ENCODE measurements around the gene ASTN2.

The ASTN2 gene

DNA sequence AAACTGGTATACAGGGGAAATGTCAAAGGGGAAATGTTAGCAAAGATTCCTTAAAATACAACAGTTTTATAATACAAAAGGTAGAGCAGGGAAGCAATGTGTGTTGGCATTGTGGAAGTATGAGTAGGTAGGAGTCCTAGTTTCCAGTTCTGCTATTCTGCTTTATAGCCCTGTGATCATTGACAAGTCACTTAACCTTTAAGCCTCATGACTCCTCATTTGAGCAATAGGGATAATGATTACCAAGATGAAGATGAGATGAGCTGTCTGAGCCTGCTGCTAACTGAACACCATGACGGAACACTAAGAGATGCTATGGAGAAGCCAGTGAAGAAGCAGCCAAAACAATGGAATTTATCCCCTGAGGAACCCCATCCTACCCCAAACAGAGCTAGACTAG, 1009.5 kb downstream of the ASTN2 start:
- DNase-seq (ENCODE audit: low read depth in 1 of 2, low spot score in 1 of 2), result no peak

DNA sequence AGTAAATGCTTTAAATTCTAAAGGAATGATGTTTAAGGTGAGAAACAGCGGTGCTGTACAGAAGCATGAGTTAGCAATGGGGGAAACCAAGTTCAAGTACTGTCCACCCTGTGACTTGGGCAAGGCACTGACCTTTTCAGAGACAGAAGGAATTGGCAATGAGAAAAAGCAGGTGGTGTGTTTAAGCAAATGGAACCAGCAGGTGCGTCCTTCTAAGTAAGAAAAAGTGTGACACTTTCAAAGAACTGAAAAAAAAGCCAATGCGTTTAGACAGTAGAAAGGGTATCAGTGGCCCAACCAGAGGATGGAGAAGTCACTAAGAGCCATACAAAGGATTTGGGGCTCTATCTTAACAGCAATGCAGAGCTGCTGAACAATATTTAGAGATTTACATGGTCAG, 1010.6 kb downstream of the ASTN2 start:
- DNase-seq (ENCODE audit: low read depth in 1 of 2, low spot score in 1 of 2), result no peak

DNA sequence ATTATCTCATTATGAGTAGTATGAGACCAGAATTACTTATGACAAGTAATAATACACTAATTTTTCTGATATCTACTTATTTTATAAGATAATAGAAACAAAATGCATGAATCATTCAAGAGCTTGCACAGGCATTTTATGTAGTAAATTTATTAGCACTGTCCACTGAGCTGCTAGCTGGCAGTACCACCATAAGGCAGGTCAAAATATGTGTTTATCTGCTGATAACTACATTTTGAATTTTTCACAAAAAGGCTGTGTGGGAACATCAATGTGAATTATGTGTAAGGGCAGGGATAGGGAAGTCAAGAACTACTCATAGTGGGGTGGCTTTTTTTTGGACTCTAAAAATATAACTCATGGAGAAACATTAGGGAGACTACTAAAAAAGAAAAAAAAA, 1011.7 kb downstream of the ASTN2 start:
- no peak for DNase-seq (ENCODE audit: low read depth in 1 of 2, low spot score in 1 of 2)

DNA sequence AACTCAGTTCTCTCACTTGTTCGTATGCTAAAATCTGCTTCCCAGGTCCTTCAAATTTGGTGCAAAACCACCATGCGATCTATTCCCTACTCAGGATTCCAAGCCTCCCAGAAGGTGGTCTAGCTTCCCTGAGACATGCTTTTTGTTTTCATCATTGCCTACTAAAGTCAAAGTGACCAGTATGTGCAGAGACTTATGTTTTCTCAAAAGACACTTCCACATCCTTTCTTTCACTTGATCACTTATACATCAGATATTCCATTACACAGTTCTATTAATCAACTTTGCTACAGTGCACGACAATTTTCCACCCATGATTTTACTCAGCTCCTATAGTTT, 1019.2 kb downstream of the ASTN2 start:
- DNase-seq (ENCODE audit: low read depth in 1 of 2, low spot score in 1 of 2), result no peak

DNA sequence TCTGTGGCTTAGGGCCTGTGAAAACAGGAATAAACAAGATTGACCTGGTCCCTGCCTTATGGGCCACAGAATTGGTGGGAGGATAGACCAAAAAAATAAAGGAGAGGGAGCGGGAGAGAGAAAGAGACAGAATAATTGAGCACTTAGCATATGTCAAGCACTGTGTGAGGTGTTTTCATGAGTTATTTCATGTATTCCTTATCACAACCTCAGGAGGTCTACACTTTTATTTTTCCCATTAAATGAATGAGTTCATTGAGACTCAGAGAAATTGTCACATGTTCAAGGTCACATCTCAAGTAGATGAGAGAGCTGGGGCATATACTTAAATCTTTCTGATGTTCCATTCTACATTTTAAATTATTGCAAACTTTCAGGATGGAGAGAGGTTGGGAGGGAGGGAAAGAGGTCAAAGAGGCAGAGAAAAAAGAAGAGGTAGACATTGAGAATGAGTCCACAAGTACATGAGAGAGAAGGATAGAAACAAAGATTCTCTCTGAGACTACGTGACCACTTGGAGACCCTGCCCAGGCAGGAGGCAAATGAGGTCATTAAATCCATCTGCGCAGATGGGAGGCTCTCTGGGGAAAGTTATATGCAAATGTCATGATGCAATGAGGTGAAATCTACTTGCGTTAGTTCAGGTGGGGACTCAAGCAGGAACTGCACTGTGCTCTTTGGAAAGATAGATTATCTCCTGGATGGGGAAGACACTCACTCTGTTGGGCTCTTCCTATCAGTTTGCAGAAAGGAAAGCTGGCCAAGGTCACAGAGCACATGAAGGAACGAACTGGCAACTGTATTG, 1019.8 kb downstream of the ASTN2 start:
- no peak for DNase-seq (ENCODE audit: low read depth in 1 of 2, low spot score in 1 of 2)

DNA sequence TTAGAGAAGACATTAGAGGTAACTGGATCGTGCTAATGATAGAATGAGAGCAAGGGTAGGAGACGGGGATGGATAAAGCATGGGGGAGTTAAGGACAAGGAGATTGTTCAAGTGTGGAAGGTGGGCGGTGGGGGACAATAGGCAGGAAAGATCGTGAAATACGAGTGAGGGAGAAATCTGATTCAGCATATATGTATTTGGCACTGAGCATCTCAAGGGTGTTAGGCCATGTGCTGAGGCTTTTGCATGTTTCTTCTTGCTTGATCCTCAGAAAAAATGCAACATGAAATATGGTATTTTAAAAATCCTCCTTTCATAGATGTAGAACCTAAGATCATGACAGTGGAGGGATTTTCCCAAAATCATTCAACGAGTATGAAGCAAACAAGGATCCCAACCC, 1020.8 kb downstream of the ASTN2 start:
- DNase-seq (ENCODE audit: low read depth in 1 of 2, low spot score in 1 of 2), result no peak

DNA sequence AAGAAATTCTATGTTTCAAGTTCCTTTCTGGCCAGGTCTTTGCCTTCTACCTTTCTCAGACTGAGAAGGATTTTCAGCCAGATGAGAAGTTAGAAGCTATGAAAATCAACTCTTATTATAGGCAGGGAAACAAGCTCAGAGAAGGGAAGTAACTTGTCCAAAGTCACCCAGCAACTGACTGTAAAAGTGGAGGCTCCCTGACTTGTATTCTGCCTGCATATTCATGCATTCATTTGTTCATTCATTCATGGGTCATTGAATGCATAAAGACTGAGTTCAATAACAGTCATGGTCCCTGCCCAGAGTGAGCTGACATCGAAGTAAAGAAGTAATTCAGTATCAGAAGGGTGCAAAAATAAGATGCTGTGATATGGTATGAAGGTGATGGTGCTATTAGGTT, 1021.7 kb downstream of the ASTN2 start:
- DNase-seq (ENCODE audit: low read depth in 1 of 2, low spot score in 1 of 2), result no peak

DNA sequence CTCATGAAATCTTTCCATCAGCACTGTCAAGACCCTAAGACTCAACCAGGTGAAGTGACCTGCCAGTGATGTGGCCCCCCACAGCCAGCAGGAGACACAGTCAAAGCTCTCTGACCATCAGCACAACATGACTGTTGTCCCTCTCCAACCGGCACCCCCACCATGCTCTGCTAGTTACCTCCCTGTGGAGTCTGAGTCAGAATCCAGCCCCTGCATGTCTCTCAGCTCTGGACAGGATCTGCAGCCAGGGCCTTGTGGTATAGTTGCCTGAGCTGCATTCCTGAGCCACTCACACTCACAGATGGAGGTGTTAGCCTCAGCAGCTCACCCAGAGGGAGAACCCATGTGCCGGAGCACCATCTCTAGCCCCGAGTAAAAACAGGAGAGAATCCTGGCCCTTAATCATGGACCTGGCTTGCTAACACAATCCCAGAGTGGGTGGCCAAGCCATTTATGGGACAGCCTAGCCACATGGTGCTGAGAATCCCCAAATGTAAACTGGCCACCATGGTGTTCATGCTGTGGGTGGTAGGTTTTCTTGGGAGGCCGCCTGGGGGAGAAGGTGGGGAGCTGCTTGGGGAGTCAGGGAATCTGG, 1023.5 kb downstream of the ASTN2 start:
- DNase-seq (ENCODE audit: low read depth in 1 of 2, low spot score in 1 of 2), result no peak

DNA sequence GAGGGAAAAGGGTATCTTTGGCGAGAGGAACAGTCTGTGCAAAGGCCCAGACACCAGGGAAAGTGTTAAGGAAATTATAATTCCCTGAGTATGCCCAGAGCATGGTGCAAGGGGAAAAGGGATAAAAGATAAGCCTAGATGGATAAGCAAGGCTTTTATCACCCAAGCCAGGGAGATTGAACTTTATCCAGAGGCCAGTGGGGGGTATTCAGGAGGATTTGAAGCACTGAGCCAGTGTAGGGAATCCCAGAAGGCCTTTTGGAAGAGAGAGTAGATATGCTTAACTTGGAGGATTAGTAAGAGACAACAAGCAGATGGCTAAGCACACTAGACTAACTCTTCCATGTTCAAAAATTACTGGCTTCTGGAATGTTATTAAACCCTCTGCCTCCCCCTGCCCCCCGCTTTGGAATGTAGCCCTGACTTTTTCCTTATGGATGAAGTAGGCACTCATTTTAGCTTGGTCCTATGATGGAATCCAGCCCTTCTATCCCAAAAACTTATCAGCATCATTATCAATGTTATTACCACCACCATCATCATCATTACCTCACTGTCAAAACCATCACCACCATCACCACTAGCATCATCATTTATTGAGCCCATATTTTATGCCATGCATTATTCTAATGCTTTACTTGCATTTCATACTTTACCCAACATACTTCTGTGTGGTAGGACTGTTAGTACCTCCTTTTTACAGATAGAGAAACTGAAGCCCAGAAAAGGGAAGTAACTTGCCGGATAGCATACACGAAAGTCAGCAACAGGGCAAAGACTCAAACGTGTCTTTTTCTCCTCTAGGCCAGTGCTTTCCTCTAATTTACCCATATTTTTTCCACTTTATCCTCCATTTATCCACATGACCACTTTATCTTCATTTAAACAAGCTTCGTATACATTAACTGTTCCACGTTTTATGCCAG, 1024.3 kb downstream of the ASTN2 start:
- no peak for DNase-seq (ENCODE audit: low read depth in 1 of 2, low spot score in 1 of 2)

DNA sequence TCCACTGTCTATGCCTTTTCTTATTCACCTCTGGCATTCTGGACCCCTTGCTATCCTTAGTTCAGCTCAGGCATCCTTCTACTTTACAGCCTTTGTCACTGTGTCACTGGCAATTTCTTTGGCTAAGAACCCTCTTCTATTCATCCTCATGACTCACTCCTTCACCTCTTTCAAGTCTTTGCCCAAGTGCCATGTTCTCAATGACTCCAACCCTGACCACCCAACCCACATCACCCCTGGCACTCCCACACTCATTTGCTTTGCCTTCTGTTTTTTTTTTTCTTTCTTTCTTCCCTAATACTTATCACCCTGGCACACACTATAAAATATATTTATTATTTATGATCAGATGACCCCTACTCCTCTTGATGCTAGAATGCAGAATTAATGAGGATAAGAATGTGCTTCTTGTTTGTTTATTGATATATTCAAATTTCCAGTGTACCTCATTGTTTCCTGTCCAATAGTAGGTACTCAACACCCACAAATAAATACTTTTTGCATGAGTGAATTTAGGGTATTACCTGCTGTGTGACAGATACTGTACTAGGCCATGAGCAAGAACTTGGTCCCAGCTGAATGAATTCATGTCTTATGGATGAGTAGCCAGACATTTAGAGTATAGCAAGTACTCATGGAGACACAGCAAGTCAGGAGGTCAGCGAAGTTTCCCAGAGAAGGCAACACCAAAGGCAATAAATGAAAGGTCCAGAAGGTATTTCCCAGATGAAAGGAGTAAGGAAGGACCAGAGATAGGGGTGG, 1025.1 kb downstream of the ASTN2 start:
- no peak for DNase-seq (ENCODE audit: low read depth in 1 of 2, low spot score in 1 of 2)

DNA sequence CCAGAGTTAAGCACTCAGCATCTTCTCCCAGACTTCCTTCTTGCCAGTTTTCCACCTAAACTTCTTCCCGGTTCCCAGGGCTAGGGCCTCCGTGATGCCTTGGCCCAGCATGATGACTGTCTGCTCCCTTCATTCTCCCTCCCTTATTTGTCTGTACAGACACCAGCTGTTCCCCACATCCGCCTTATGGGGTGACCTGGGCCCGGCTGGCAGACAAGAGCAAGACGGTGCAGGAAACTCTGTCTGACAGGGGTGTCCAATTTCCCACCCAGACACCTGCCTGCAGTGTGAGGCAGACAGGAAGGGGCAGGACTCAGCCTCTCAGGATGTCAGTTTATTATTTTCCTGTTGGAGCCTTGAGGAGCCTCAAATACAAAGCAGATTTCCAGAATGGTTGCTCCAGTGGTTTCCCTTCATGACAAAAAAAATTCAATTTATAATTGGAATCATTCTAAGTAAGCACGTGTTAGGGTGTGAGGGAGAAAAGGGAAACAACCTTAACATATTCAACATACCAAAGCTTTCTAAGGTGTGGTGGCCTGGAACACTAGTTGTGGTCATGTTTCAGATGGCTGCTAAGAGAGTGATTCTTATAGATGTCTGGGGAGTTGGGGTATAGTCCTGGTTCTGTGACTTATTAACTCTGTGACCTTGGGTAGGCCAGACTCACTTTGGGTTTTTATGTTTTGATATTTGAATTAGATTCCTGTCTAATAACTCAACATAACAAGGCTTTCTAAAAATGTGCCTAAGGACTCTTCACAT, 1026.7 kb downstream of the ASTN2 start:
- no peak for DNase-seq (ENCODE audit: low read depth in 1 of 2, low spot score in 1 of 2)

DNA sequence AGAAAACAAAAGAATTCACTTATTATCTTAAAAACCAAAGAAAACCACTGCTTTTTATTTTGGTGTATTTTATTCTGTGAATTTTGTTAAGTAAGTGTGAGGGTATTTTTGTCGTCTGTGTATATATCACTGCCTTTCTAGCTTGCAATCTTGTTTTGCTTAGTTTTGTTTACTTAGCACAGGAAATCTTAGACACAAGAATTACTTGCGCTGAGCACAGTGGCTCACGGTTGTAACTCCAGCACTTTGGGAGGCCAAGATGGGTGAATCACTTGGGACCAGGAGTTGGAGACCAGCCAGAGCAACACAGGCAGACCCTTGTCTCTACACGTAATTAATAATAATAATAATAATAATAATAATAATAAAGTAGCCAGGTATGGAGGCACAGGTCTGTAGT, 1030.9 kb downstream of the ASTN2 start:
- no peak for DNase-seq (ENCODE audit: low read depth in 1 of 2, low spot score in 1 of 2)

DNA sequence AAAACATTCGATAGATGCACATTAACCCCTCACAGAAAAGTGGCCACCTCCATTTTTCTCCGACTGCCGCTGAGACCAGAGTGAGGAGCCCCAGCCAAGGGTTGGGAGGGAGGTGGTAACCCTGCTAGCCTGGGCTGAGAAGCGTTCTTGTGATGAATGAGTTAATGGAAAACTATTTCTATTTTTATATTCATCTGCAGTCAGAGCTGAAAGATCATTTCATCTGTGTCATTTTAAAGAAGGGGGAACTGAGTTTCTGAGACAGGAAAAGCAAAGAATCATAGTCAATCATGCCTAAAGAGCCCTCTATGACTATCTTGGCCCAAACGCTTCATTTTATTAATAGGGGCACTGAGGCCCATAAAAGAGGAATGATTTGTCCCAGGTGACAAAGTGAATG, 1031.7 kb downstream of the ASTN2 start:
- no peak for DNase-seq (ENCODE audit: low read depth in 1 of 2, low spot score in 1 of 2)

DNA sequence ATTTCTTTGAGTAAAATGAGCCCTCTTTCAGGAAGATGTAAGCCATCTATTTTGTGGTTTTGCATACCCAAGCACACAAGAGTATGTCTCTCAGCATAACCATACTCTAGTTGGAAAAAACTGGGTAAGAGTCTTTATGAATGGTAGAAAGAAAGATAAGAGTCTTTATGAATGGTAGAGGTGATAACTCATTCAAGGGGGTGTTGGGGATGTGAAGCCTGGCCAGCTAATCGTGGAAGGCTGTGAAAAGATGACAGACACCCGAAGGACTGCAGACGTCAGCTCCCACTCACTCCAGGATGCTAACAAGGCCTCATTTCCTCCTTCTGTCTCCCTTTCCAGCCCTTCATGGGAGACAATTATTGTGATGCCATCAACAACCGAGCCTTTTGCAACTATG, 1032.8 kb downstream of the ASTN2 start:
- no peak for DNase-seq (ENCODE audit: low read depth in 1 of 2, low spot score in 1 of 2)

DNA sequence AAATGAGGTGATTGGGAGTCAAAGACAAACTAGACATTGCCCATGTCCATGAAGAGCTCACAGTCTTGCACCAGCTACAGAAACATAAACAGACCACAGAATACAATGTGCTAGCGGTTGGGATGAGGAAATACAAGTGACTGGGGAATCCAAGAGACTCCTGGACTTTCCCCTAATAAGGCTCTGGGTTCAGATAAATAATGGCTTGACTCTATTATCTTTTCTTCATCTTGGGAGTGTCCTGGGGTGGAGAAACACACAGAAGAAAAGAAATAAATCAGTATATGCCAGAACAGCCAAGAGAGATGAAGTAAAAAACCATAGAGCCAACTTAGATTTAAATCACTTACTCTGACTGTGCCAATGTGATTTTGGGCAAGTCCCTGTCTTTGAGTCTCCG, 1033.5 kb downstream of the ASTN2 start:
- DNase-seq (ENCODE audit: low read depth in 1 of 2, low spot score in 1 of 2), result no peak

DNA sequence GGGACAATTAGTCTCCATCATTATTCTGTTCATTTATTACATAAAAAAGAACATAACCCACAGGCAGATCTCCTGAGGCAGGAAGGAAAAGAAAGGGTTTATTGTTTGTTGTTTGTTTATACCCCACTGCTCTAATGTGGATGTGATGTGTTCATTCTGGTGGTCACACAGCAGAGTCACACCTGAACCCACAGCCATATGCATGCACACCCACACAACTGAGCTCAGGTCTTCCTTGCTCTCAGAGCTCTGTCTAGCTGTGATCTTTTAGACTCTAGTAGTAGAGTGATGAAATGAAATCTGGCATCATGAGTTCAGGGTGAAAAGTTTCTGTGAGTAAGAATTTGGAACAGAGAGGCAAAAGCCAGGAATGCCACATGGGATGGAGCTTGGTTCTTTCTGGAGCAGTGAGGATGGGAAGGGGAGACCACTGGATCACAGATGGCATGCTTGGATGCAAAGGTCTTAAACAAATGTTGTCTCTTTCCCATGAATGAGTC, 1034.3 kb downstream of the ASTN2 start:
- DNase-seq (ENCODE audit: low read depth in 1 of 2, low spot score in 1 of 2), result no peak

DNA sequence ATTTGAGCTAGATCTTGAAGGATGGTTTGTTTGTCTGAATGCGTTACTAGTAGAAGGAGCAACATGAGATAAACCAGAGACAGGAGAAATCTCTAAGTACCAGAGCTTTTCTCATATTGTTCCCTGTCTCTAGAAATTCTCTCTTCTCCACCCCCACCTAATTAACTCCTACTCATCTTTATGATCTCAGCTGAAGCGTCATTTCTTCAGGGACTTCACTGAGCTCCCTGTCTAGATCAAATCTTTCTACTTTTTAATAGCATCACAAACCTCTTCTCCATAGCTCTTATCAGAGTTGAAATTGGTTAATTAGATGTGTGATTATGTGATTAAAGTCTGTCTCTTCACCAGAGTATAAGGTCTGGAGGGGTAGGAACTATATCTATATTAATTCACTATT, 1035.0 kb downstream of the ASTN2 start:
- DNase-seq (ENCODE audit: low read depth in 1 of 2, low spot score in 1 of 2), result no peak

DNA sequence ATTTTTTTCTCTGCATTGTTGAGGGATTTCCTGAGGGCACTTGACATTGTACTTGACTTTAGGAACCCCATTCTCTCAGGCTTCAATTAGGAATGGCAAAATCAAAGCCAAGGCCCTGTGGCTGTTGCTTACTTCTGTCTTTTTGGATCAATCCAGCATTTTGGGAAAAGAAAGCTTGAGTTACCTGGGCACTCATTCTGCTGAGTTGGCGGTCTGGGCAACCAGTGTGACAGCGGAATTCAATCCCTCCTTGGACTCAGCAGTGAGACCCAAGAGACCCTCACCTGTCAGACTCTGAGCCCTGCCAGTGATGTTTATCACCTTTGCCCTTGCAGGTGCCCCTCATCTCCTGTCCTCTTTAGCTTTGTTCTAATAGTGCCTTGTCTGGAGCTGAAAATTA, 1036.0 kb downstream of the ASTN2 start:
- no peak for DNase-seq (ENCODE audit: low read depth in 1 of 2, low spot score in 1 of 2)

DNA sequence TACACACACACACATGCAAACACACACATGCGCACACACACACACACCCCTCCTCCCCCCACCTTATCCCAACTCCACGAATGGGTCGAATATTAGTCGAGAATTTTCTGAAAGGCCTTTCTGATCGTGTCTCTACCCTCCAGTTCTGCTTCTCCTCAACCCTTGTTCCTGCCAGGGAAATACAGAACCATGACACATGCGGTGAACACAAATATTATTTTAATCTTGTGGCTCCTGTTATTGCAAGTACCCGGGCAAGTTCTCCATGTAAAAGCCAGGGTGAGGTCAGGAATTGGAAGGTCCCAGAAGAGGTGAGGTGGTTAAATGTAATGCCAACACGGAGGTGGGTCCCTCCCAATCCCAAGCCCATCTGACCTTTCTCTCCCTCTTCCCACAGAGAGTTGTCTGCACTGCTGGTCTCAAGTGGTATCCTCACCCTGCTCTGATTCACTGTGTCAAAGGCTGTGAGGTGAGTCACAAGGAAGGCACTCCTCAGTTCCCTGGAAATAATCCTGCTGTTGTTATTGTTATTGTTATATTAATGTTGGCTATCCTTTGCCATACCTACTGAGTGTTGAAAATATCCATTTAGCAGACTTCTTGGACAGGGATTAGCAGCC, 1037.6 kb downstream of the ASTN2 start:
- no peak for DNase-seq (ENCODE audit: low read depth in 1 of 2, low spot score in 1 of 2)

Data from stimulated activated CD4-positive, alpha-beta T cell treated with anti-CD3 and anti-CD28 coated beads, Interleukin-15, amount 100 ng/mL, for 1 hour (primary cell).